Skeletal muscle satellite cell (primary cell): ENCODE data around the gene BCL10.

Source experiments
- H3K27me3 ChIP-seq: 2 replicates; pipeline ENCODE4 v1.7.0; 2013; ENCODE audit warnings: low read length; ENCODE audit not compliant: control insufficient read depth, insufficient read depth
- H3K36me3 ChIP-seq: 2 replicates; pipeline ENCODE4 v1.7.0; 2013; ENCODE audit warnings: mild to moderate bottlenecking, control low read depth, low read length; ENCODE audit not compliant: insufficient read depth
- H3K4me1 ChIP-seq: 2 replicates; pipeline ENCODE4 v1.7.0; 2013; ENCODE audit warnings: low read length; ENCODE audit not compliant: control insufficient read depth, insufficient read depth
- H3K4me2 ChIP-seq: 2 replicates; pipeline ENCODE4 v1.7.0; 2013; ENCODE audit warnings: mild to moderate bottlenecking, low read length
- H3K4me3 ChIP-seq: 2 replicates; pipeline ENCODE4 v1.7.0; 2013; ENCODE audit warnings: low read length
- H3K9ac ChIP-seq: 2 replicates; pipeline ENCODE4 v1.7.0; 2013; ENCODE audit warnings: mild to moderate bottlenecking, low read depth, low read length, moderate library complexity
- H3K9me3 ChIP-seq: replicated peaks from 2 replicates; pipeline ENCODE4 v1.7.0; 2013; ENCODE audit warnings: mild to moderate bottlenecking, control low read depth, low read length

BCL10 gene

DNA sequence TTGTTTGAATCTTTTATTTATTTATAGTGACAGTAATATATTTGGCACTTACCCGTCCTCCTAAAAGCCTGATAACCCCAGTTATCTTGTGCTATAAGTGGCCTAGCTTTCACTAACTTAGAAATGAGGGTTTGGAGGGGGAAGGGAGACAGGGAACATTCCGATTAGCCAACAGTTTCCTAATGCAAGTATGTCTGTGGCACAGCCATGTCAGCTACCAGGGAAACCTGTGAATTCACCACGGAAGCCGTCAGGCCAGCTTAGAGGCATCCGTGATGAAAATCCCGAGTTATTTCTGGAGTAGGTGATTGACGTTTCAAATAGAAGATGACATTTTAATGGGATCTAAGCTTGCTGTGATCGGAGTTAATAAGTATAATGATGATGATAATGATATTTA lies 39.4 kb upstream of the BCL10 start:
- H3K4me3 ChIP-seq: no peak overlapping the region
- H3K9ac ChIP-seq: peak overlapping the region; percentile 79
- no peaks in the 10 kb centered on the region for H3K27me3 ChIP-seq
- H3K4me1 ChIP-seq: peaks cover 68% of the 10 kb centered on the region
- H3K9me3 ChIP-seq: no peaks in the 10 kb centered on the region
- no peak overlapping the region for H3K4me2 ChIP-seq
- peaks cover 30% of the 10 kb centered on the region for H3K36me3 ChIP-seq

DNA sequence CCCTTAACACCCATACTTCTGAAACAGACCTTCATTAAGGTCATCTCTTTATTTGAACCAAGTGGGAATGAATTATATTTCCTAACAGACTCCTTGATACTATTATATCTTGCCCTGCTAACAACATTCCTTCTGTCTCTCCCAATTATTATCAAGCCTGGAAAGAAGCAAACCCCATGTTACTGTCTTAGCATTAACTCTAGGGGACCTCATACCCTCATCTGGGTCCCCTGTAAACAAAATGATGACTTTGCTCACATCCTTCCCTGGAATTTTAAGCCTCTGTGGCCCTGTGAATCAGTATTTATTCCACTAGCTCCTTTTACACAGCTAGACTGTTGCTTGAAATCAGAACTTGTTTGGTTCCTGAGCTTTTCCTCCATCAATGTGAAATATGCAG lies 38.3 kb upstream of the BCL10 start:
- H3K4me3 ChIP-seq: no peak overlapping the region
- peaks cover 26% of the 10 kb centered on the region for H3K36me3 ChIP-seq
- no peaks in the 10 kb centered on the region for H3K9me3 ChIP-seq
- H3K9ac ChIP-seq: peak overlapping the region; percentile 79
- peaks cover 58% of the 10 kb centered on the region for H3K4me1 ChIP-seq
- peak overlapping the region; percentile 7 for H3K4me2 ChIP-seq
- H3K27me3 ChIP-seq: no peaks in the 10 kb centered on the region

DNA sequence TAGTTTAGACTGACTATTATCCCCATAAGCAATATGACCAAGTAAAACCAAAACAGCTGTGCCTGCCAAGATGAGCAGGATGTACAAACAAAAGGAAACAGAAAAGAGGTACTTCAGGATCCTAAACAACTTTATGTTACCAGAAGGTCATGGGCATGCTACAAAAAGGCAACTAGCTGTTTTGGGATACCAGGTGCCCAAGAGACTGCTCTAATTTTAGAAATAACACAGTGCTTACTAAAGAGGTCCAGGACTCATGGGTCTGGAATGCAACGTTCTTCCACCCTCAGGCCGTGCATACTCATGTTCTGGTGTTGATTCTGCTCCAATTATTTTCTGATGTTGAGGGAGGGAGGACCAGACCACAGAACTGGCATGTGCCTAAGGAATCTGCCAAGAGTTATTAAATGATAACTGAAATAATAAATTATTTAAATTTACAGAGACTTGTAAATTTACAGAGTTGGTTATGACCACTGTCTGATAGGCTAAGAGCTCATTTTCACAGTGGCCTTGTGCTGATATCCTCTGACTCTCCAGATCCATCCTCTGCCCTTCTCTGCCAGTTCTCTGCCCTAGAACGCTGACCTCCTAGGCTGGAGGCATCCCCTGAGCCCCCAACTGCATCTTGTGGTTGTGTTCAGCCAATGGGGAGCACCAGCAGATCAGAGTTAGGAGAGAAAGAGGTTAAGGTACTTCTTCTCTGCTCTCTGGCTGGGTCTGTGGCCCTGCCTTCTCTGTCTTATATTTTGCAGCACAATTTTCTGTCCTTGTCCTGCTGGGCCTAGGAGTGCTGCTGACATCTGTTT lies 37.7 kb upstream of the BCL10 start:
- peaks cover 51% of the 10 kb centered on the region for H3K4me1 ChIP-seq
- H3K4me2 ChIP-seq: peak overlapping the region; percentile 14

DNA sequence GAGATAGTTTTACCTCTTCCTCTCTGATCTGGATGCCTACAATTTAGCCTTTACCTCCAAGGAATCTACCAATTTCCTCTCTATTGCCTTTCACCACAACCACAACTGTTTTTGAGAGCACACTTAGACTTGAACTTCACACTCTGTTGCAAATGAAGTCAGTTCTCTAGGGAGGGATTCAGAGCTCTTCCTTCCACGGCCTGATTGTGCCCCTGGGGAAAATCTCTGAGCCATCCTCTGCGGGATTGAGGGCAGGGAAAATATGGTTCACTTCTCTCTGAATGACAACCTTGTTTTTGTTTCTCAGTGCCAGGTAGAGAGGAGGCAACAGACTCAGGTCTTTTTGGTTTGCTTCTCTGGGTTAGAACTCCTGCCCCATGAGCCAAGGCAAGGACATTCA lies 35.4 kb upstream of the BCL10 start:
- H3K9me3 ChIP-seq: no peaks in the 10 kb centered on the region
- peaks cover 48% of the 10 kb centered on the region for H3K4me1 ChIP-seq
- no peaks in the 10 kb centered on the region for H3K27me3 ChIP-seq
- H3K4me3 ChIP-seq: no peak overlapping the region
- H3K4me2 ChIP-seq: no peak overlapping the region
- H3K9ac ChIP-seq: peak overlapping the region; percentile 16
- peaks cover 5% of the 10 kb centered on the region for H3K36me3 ChIP-seq

More for the DNA sequence above, 37.7 kb upstream of the BCL10 start:
- Histone ChIP-seq H3K9me3 (no peaks in the 10 kb centered on the region), H3K4me3 (peak overlapping the region; percentile 0), H3K36me3 (peaks cover 23% of the 10 kb centered on the region), H3K27me3 (no peaks in the 10 kb centered on the region), H3K9ac (peak overlapping the region; percentile 79)

DNA sequence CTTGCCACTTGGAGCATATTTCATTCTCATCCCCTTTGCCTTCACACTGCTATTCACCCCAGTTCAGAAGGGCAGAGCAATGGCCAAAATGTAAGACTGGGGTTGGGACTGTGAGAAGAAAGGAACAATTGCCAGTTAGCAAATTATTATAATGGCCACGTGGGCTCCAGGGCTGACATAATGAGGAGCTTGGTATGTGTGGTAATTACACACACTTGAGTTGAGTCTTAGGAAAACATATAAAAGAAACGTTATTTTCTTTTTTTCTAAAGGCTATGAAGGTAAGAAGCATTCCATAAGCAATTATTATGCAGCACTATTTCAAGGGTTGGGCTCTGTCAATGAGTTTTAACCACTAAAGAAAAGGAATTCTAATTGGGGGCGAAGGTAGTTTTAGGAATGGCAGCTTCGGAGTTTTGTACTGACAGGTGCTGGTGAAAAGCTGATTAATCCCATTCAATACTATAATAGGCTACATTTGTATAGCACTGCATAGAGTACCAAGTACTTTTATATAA lies 32.5 kb upstream of the BCL10 start:
- Histone ChIP-seq H3K9ac (peak overlapping the region; percentile 21), H3K4me3 (no peak overlapping the region), H3K4me2 (peak overlapping the region; percentile 66), H3K4me1 (peaks cover 27% of the 10 kb centered on the region), H3K9me3 (no peaks in the 10 kb centered on the region), H3K36me3 (no peaks in the 10 kb centered on the region), H3K27me3 (no peaks in the 10 kb centered on the region)

DNA sequence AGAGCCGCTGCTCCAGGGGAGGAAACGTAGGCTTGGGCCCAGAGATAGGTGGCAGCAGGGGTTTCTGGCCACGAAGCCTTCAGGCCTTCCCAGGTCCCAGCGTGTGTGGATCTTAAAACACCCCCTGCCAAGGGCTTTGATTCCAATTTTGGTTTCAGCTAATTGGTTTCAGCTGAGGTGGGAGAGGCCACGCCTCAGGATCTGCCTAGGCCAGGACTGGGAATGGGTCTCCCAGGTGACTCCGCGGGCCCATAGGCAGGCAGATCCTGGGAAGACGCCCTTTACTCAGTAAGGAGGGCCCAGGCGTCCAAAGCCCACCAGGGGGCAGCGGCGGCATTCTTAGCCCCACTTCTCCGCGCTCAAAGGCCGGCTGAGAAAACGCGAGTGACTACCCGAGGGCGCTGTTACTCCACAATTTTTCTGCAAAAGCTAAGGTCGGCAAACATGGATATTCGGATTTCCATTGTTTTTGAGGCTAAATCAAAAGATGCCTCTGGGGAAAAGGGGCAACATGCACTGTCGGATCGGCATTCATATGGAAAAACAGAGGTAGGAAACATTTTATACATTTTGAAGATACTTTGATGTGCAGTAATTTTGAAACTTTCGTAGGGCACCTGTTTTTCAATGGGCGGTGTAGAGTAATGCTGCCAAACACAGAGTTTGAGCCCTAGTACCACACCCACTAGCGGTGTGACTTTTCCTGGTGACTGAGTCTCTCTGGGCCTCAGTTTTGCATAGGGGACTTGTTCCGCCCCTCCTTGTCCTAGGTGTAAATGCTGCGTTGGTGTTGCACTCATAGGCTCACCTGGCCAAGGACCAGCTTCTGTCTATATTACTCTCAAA lies 31.8 kb upstream of the BCL10 start:
- Histone ChIP-seq H3K4me2 (peak overlapping the region; percentile 66), H3K9me3 (no peaks in the 10 kb centered on the region), H3K4me3 (no peak overlapping the region), H3K9ac (peak overlapping the region; percentile 53), H3K27me3 (no peaks in the 10 kb centered on the region), H3K4me1 (peaks cover 20% of the 10 kb centered on the region), H3K36me3 (no peaks in the 10 kb centered on the region)

- Histone ChIP-seq H3K27me3 (no peaks in the 10 kb centered on the region), H3K9me3 (no peaks in the 10 kb centered on the region), H3K4me2 (no peak overlapping the region), H3K36me3 (no peaks in the 10 kb centered on the region), H3K9ac (no peak overlapping the region), H3K4me1 (peaks cover 9% of the 10 kb centered on the region), H3K4me3 (no peak overlapping the region)
Measured at GRCh38 chr1:85306236-85306635, 29.8 kb upstream of the BCL10 start.

- Histone ChIP-seq H3K9ac (no peak overlapping the region), H3K9me3 (no peaks in the 10 kb centered on the region), H3K4me1 (peaks cover 11% of the 10 kb centered on the region), H3K4me3 (no peak overlapping the region), H3K36me3 (no peaks in the 10 kb centered on the region), H3K4me2 (no peak overlapping the region), H3K27me3 (no peaks in the 10 kb centered on the region)
Measured at GRCh38 chr1:85303440-85304162, 27.2 kb upstream of the BCL10 start.

- Histone ChIP-seq H3K36me3 (no peaks in the 10 kb centered on the region), H3K27me3 (no peaks in the 10 kb centered on the region), H3K4me3 (no peak overlapping the region), H3K4me2 (no peak overlapping the region), H3K4me1 (peaks cover 27% of the 10 kb centered on the region), H3K9ac (no peak overlapping the region), H3K9me3 (no peaks in the 10 kb centered on the region)
Measured at GRCh38 chr1:85300140-85300539, 23.7 kb upstream of the BCL10 start.

- H3K4me3 ChIP-seq: peak overlapping the region; percentile 37
- H3K27me3 ChIP-seq: no peaks in the 10 kb centered on the region
- no peaks in the 10 kb centered on the region for H3K9me3 ChIP-seq
- H3K9ac ChIP-seq: peak overlapping the region; percentile 42
- H3K36me3 ChIP-seq: no peaks in the 10 kb centered on the region
- peak overlapping the region; percentile 66 for H3K4me2 ChIP-seq
- H3K4me1 ChIP-seq: peaks cover 31% of the 10 kb centered on the region
Measured at GRCh38 chr1:85297855-85298629, 21.6 kb upstream of the BCL10 start.
